ENCODE measurements around the gene ADGRV1. TPM values are rescaled to one million over a fixed set of nuclear protein-coding genes. Genes with fewer than 3 reads are reported as not detected.

The ADGRV1 gene
- total RNA-seq, 4 donors from 2014 or later: 6.0 to 37.0 (median 10.6) TPM

DNA sequence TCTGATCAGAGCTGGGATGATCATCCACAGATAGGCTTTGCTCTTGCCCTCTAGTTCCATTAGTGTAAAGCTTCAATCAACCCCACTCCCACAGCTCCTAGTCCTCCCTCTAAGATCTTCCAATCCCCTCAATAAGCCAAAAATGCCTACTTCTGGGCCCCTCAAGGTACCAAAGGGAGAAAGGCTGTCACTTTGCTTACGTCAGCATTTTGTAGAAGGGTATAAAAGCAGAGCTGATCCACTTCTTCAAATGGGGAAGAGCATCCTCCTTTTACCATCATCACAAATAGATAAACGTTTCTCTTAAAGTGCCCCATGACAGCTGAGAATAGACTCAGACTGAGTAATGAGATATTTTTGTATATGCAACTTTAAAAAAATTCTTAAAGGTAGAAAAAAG, 13.1 kb upstream of the ADGRV1 start:
- H3K9me3 ChIP-seq: no peaks in the 10 kb centered on the region
- intact Hi-C loops (cut with DNase I; ENCODE audit: low total_unique reads) (no loop called here), in situ Hi-C loops (cut with MboI; ENCODE audit: low pct_ligation_motif_present in 1 of 4, low pct_unique_long_range_greater_than_20kb in 1 of 4, low sequenced_read_pairs in 3 of 4) (loop anchor here in 1 of 4 donors (25.0 kb wide), 1 partner anchor 108 kb away; no protein-coding TSS in a partner anchor)
- DNase-seq: no peak
- H3K4me1 ChIP-seq: peaks cover 0 to 7% (median 0%) of the 10 kb centered on the region in 4 donors
- H3K4me3 ChIP-seq: no peak overlapping the region
- TF ChIP-seq POLR2AphosphoS5 (IDR thresholded peaks at IDR 0.05) (no peak), EP300 (IDR thresholded peaks at IDR 0.05; ENCODE audit: low read depth) (no peak), POLR2A (IDR thresholded peaks at IDR 0.05) (no peak)
- TF ChIP-seq, protein P1, sequence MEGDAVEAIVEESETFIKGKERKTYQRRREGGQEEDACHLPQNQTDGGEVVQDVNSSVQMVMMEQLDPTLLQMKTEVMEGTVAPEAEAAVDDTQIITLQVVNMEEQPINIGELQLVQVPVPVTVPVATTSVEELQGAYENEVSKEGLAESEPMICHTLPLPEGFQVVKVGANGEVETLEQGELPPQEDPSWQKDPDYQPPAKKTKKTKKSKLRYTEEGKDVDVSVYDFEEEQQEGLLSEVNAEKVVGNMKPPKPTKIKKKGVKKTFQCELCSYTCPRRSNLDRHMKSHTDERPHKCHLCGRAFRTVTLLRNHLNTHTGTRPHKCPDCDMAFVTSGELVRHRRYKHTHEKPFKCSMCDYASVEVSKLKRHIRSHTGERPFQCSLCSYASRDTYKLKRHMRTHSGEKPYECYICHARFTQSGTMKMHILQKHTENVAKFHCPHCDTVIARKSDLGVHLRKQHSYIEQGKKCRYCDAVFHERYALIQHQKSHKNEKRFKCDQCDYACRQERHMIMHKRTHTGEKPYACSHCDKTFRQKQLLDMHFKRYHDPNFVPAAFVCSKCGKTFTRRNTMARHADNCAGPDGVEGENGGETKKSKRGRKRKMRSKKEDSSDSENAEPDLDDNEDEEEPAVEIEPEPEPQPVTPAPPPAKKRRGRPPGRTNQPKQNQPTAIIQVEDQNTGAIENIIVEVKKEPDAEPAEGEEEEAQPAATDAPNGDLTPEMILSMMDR (IDR thresholded peaks at IDR 0.05): no peak
- 83 to 87% methylated on average over 2 of the region's 2 CpGs for WGBS, 2 donors (ENCODE audit: low coverage in 1 of 2)
- peaks cover 4% of the 10 kb centered on the region for H3K27me3 ChIP-seq
- H3K27ac ChIP-seq: no peak overlapping the region
- H3K36me3 ChIP-seq: no peaks in the 10 kb centered on the region

DNA sequence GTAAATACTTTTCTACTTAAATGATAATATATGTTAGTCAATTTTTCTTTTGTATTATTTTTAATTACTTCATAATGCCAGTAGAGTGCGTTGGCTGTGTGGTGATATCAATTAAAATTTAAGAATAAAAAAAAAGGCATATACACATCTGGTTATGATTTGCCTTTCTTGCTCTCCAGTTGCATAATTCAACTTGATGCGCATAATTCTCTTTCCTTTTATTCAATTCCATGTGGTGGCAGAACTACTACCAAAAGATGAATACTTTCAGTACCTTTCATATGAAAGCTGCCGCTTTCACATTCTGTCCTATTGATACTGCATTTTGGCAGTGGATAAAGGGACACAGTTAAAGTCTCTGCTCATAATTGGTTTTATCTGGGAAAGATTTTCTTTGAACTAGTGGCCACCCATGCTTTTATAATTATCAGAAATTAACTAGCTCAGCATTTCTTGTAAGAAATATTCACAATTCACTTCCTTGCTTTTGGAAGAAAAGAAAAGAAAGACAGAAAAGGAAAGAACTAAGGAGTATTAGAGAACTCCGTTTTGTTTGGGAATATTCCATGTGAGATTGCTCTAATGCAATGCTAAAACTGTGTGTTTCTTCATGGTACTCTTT, 12.3 kb upstream of the ADGRV1 start:
- no peak for DNase-seq
- intact Hi-C loops (cut with DNase I; ENCODE audit: low total_unique reads): no loop called here
- Histone ChIP-seq H3K4me3 (no peak overlapping the region), H3K27me3 (peaks cover 4% of the 10 kb centered on the region), H3K36me3 (no peaks in the 10 kb centered on the region), H3K4me1 (peaks cover 0 to 7% (median 0%) of the 10 kb centered on the region in 4 donors), H3K27ac (no peak overlapping the region), H3K9me3 (no peaks in the 10 kb centered on the region)
- WGBS, 2 donors (ENCODE audit: low coverage in 1 of 2): 86 to 90% methylated on average over 4 of the region's 4 CpGs
- in situ Hi-C loops (cut with MboI; ENCODE audit: low pct_ligation_motif_present in 1 of 4, low pct_unique_long_range_greater_than_20kb in 1 of 4, low sequenced_read_pairs in 3 of 4): loop anchor here in 1 of 4 donors (25.0 kb wide), 1 partner anchor 109 kb away; no protein-coding TSS in a partner anchor
- TF ChIP-seq EP300 (IDR thresholded peaks at IDR 0.05; ENCODE audit: low read depth) (no peak), POLR2A (IDR thresholded peaks at IDR 0.05) (no peak), POLR2AphosphoS5 (IDR thresholded peaks at IDR 0.05) (no peak)
- TF ChIP-seq, protein P1 (IDR thresholded peaks at IDR 0.05): no peak

DNA sequence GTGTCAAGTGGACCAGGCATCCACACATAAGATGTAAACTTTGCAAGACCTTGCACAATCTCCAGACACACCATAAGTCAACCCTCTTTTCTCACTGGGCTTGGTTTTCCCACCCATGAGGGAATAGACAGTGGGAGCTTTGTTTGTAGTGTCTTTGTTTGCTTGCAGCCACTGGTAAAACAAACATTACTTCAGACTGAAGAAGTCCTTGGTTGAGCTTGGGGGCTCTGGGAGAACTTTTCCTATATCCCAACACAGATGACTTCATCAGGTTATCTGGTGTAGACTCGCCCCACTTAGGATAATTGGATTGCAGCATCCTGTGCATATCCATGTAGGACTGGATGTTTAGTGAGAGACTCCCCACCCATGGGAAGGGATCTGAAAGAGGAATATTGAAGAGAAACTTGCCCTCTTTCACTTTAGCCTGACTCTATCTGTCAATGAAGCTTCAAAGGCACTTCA, 11.5 kb upstream of the ADGRV1 start:
- no peaks in the 10 kb centered on the region for H3K9me3 ChIP-seq
- peaks cover 0 to 7% (median 0%) of the 10 kb centered on the region in 4 donors for H3K4me1 ChIP-seq
- peaks cover 6% of the 10 kb centered on the region for H3K27me3 ChIP-seq
- intact Hi-C loops (cut with DNase I; ENCODE audit: low total_unique reads) (no loop called here), in situ Hi-C loops (cut with MboI; ENCODE audit: low pct_ligation_motif_present in 1 of 4, low pct_unique_long_range_greater_than_20kb in 1 of 4, low sequenced_read_pairs in 3 of 4) (loop anchor here in 1 of 4 donors (25.0 kb wide), 1 partner anchor 110 kb away; no protein-coding TSS in a partner anchor)
- DNase-seq: no peak
- no peak overlapping the region for H3K4me3 ChIP-seq
- 86% methylated on average over 1 of the region's 1 CpG; no CpG with 5 or more reads in 1 of the 2 donors for WGBS, 2 donors (ENCODE audit: low coverage in 1 of 2)
- H3K27ac ChIP-seq: no peak overlapping the region
- TF ChIP-seq POLR2A (IDR thresholded peaks at IDR 0.05) (no peak), EP300 (IDR thresholded peaks at IDR 0.05; ENCODE audit: low read depth) (no peak), POLR2AphosphoS5 (IDR thresholded peaks at IDR 0.05) (no peak)
- TF ChIP-seq, protein P1 (IDR thresholded peaks at IDR 0.05): no peak
- no peaks in the 10 kb centered on the region for H3K36me3 ChIP-seq

DNA sequence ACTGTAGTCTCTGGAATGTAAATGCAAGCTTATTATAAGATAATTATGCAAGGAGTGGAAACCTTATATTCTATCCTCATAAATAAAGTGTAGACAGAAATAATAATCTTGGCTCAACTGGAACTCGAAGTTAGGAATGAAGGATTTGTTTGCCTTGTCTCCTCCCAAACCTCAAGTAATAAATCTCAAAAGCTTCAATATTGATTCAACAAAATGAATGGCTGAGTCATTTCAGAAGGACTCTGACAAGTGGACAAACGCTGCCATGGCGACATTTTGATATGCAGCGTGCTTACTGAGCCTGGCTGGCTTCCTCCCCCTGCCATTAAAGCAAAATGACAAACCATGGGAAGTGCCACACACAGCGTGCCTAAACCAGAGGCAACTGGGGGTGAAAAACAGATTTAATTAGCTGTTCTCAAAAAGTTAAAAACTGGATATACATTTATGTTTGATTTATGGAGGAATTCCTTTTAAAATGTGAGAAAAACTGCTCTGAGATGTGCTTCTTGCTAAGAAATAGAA, 10.5 kb upstream of the ADGRV1 start:
- Histone ChIP-seq H3K27me3 (peaks cover 12% of the 10 kb centered on the region), H3K36me3 (no peaks in the 10 kb centered on the region), H3K9me3 (no peaks in the 10 kb centered on the region), H3K4me1 (peaks cover 0 to 7% (median 0%) of the 10 kb centered on the region in 4 donors), H3K4me3 (no peak overlapping the region), H3K27ac (no peak overlapping the region)
- 19 to 23% methylated on average over 5 of the region's 5 CpGs for WGBS, 2 donors (ENCODE audit: low coverage in 1 of 2)
- in situ Hi-C loops (cut with MboI; ENCODE audit: low pct_ligation_motif_present in 1 of 4, low pct_unique_long_range_greater_than_20kb in 1 of 4, low sequenced_read_pairs in 3 of 4) (loop anchor here in 1 of 4 donors (25.0 kb wide), 1 partner anchor 111 kb away; no protein-coding TSS in a partner anchor), intact Hi-C loops (cut with DNase I; ENCODE audit: low total_unique reads) (no loop called here)
- TF ChIP-seq, protein P1 (IDR thresholded peaks at IDR 0.05): no peak
- TF ChIP-seq POLR2AphosphoS5 (IDR thresholded peaks at IDR 0.05) (no peak), POLR2A (IDR thresholded peaks at IDR 0.05) (no peak), EP300 (IDR thresholded peaks at IDR 0.05; ENCODE audit: low read depth) (no peak)
- peak; percentile 74 for DNase-seq
